Subcutaneous adipose tissue (tissue), 4 donors: Measurements from ENCODE around the gene KCNIP1. TPM values are rescaled to one million over a fixed set of nuclear protein-coding genes. Genes with fewer than 3 reads are reported as not detected.

Source experiments
- CTCF ChIP-seq: fragments of 450-650 bp; IDR thresholded peaks from one replicate; pipeline ENCODE4 v1.5.1; 2016; ENCODE audit warnings: low read depth, mild to moderate bottlenecking, control low read depth, antibody characterized with exemption, moderate library complexity
- total RNA-seq, 4 donors: library from RNA; depleted of rRNA; stranded (reverse); fragments of >200 nt; gene quantifications; one replicate each; pipeline ENCODE4 v1.1.0, GENCODE V29; 2016

KCNIP1 gene
- total RNA-seq, 4 donors from 2014 or later = 6.4 TPM; not detected in 3

GRCh38 chr5:170750791-170751190 lies 247.0 kb downstream of the KCNIP1 start:
- no peak for TF ChIP-seq CTCF

DNA sequence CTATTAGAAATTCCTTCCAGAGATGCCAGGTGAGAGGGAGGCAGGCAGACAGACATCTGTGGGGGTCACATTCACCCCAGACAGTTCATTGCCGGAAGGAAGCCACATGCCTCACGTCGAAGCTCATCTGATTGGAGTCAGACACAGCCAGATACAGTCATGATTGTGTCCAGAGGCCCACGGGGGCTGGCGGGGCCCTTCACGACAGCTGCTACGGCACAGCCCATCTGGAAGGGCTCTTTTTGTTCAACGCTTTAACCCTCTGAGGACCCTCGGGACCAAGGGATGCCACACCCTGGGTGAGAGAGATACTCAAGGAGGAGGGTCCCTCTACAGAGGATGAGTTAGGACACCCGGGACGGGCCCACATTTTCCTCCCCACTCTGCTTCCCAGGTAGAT lies 247.8 kb downstream of the KCNIP1 start:
- TF ChIP-seq CTCF = no peak

- TF ChIP-seq CTCF = no peak
Observed at GRCh38 chr5:170752257-170753215, 248.7 kb downstream of the KCNIP1 start.

- no peak for TF ChIP-seq CTCF
Observed at GRCh38 chr5:170753311-170753710, 249.5 kb downstream of the KCNIP1 start.

GRCh38 chr5:170755679-170756456 lies 252.0 kb downstream of the KCNIP1 start:
- TF ChIP-seq CTCF = no peak

GRCh38 chr5:170756691-170757090 lies 252.9 kb downstream of the KCNIP1 start:
- TF ChIP-seq CTCF = no peak

- TF ChIP-seq CTCF = no peak
Observed at GRCh38 chr5:170757182-170757601, 253.4 kb downstream of the KCNIP1 start.
